DND-41 (cell line): ENCODE measurements around the gene ZFHX3.

ENCODE experiments used
- ATAC-seq: fragments of 200-7000 bp; cut with Tn5 transposase; 3 replicates; pipeline ENCODE4 v1.9.1; 2021; ENCODE audit warnings: low read depth; ENCODE audit not compliant: insufficient read depth
- DNase-seq: peaks from one replicate; pipeline ENCODE4 v3.0.0-alpha.2; 2020
- H2AFZ ChIP-seq: 2 replicates; pipeline ENCODE4 v1.6.0; 2012; ENCODE audit warnings: low read depth, low read length
- H3K27ac ChIP-seq: 2 replicates; pipeline ENCODE4 v1.5.1; 2012; ENCODE audit warnings: low read length, inconsistent platforms
- H3K27me3 ChIP-seq: fragments of 200-600 bp; sonication (generic); 2 replicates; pipeline ENCODE4 v1.6.0; 2012; ENCODE audit warnings: low read length, mild to moderate bottlenecking, inconsistent platforms; ENCODE audit not compliant: insufficient read depth, poor library complexity
- H3K36me3 ChIP-seq: 2 replicates; pipeline ENCODE4 v1.5.1; 2012; ENCODE audit warnings: low read length, inconsistent platforms; ENCODE audit not compliant: insufficient read depth
- H3K4me1 ChIP-seq: 2 replicates; pipeline ENCODE4 v1.5.1; 2012; ENCODE audit warnings: mild to moderate bottlenecking, low read length; ENCODE audit not compliant: insufficient read depth
- H3K4me2 ChIP-seq: 2 replicates; pipeline ENCODE4 v1.6.0; 2012; ENCODE audit warnings: mild to moderate bottlenecking, moderate library complexity, low read length, inconsistent platforms; ENCODE audit not compliant: insufficient read depth
- H3K4me3 ChIP-seq, 2 experiments: fragments of 200-600 bp in 1 of 2; shearing (Covaris generic) in 1 of 2; 2 replicates each; pipeline ENCODE4 v1.5.1; 2012 to 2016; ENCODE audit warnings: inconsistent platforms in 2 of 2, low read length in 2 of 2, mild to moderate bottlenecking in 2 of 2, low read depth in 1 of 2, moderate library complexity in 1 of 2
- H3K79me2 ChIP-seq: 2 replicates; pipeline ENCODE4 v1.6.0; 2012; ENCODE audit warnings: low read length, inconsistent platforms; ENCODE audit not compliant: insufficient read depth
- H3K9ac ChIP-seq: 2 replicates; pipeline ENCODE4 v1.6.0; 2012; ENCODE audit warnings: low read depth, mild to moderate bottlenecking, inconsistent platforms, low read length, moderate library complexity
- H3K9me3 ChIP-seq: 2 replicates; pipeline ENCODE4 v1.5.1; 2012; ENCODE audit warnings: low read length, moderate library complexity, mild to moderate bottlenecking, inconsistent platforms; ENCODE audit not compliant: insufficient read depth, severe bottlenecking
- H4K20me1 ChIP-seq: 2 replicates; pipeline ENCODE4 v1.6.0; 2012; ENCODE audit warnings: low read length; ENCODE audit not compliant: insufficient read depth
- EZH2 ChIP-seq: IDR thresholded peaks from 3 replicates; pipeline ENCODE4 v1.6.1; 2012; ENCODE audit warnings: borderline replicate concordance, low read depth, mild to moderate bottlenecking, moderate library complexity, low read length, inconsistent platforms; ENCODE audit not compliant: severe bottlenecking
- TF ChIP-seq, protein P1 (sequence below): IDR thresholded peaks from 2 replicates; pipeline ENCODE4 v1.5.1; 2012; ENCODE audit warnings: borderline replicate concordance, low read length, moderate library complexity, mild to moderate bottlenecking; ENCODE audit not compliant: poor library complexity, severe bottlenecking; ENCODE audit errors: extremely low read depth

ZFHX3 gene

GRCh38 chr16:73056921-73057290 lies 9.0 kb upstream of the ZFHX3 start:
- H3K9ac ChIP-seq: peak overlapping the region; percentile 68; the same call in 1 of the 2 replicates
- H3K9me3 ChIP-seq: no peaks in the 10 kb centered on the region
- H2AFZ ChIP-seq: no peak overlapping the region
- H3K4me1 ChIP-seq: peaks cover 46% of the 10 kb centered on the region
- H3K27me3 ChIP-seq: peaks cover 53% of the 10 kb centered on the region
- TF ChIP-seq, protein P1, sequence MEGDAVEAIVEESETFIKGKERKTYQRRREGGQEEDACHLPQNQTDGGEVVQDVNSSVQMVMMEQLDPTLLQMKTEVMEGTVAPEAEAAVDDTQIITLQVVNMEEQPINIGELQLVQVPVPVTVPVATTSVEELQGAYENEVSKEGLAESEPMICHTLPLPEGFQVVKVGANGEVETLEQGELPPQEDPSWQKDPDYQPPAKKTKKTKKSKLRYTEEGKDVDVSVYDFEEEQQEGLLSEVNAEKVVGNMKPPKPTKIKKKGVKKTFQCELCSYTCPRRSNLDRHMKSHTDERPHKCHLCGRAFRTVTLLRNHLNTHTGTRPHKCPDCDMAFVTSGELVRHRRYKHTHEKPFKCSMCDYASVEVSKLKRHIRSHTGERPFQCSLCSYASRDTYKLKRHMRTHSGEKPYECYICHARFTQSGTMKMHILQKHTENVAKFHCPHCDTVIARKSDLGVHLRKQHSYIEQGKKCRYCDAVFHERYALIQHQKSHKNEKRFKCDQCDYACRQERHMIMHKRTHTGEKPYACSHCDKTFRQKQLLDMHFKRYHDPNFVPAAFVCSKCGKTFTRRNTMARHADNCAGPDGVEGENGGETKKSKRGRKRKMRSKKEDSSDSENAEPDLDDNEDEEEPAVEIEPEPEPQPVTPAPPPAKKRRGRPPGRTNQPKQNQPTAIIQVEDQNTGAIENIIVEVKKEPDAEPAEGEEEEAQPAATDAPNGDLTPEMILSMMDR: no peak
- TF ChIP-seq EZH2: no peak
- peaks cover 9% of the 10 kb centered on the region for H3K79me2 ChIP-seq
- no peak overlapping the region for H3K27ac ChIP-seq
- ATAC-seq (no peak), DNase-seq (no peak)
- H3K4me3 ChIP-seq: peak overlapping the region; percentile 51 to 56; a peak in 3 of 4 replicates
- H4K20me1 ChIP-seq: peaks cover 38% of the 10 kb centered on the region
- no peaks in the 10 kb centered on the region for H3K36me3 ChIP-seq
- peak overlapping the region; percentile 84 for H3K4me2 ChIP-seq

DNA sequence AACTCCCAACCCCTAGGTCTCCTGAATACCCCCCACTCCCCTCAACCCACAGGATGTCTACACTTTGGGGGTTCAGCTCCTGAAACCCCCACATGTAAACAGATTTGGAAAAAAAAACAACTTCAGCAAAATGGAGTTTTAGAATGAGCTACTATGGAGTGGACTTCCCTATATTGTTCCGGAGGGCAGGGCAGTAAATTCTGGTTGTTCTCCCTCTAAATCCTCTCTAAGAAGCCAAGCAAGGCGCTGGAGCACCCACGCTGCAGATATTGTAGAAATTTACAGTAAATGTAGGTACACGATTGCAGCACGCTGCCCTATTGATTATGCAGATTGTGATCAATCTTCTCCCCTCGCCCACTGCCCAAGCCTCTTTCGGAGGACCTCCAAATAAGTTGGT lies 8.5 kb upstream of the ZFHX3 start:
- ATAC-seq (no peak), DNase-seq (no peak)
- no peaks in the 10 kb centered on the region for H3K9me3 ChIP-seq
- peaks cover 9% of the 10 kb centered on the region for H3K79me2 ChIP-seq
- TF ChIP-seq, protein P1: no peak
- no peak for TF ChIP-seq EZH2
- H3K4me3 ChIP-seq: no peak overlapping the region
- H3K4me2 ChIP-seq: peak overlapping the region; percentile 18; the same call in 1 of the 2 replicates
- no peaks in the 10 kb centered on the region for H3K36me3 ChIP-seq
- H3K27ac ChIP-seq: no peak overlapping the region
- peaks cover 46% of the 10 kb centered on the region for H3K4me1 ChIP-seq
- no peak overlapping the region for H3K9ac ChIP-seq
- no peak overlapping the region for H2AFZ ChIP-seq
- peaks cover 50% of the 10 kb centered on the region for H3K27me3 ChIP-seq
- peaks cover 42% of the 10 kb centered on the region for H4K20me1 ChIP-seq

GRCh38 chr16:73054813-73055482 lies 7.0 kb upstream of the ZFHX3 start:
- Histone ChIP-seq H3K27me3 (peaks cover 40% of the 10 kb centered on the region), H3K4me1 (peaks cover 46% of the 10 kb centered on the region), H2AFZ (no peak overlapping the region), H3K79me2 (peaks cover 9% of the 10 kb centered on the region), H4K20me1 (peaks cover 56% of the 10 kb centered on the region), H3K9ac (no peak overlapping the region), H3K27ac (no peak overlapping the region), H3K9me3 (no peaks in the 10 kb centered on the region), H3K36me3 (no peaks in the 10 kb centered on the region), H3K4me3 (no peak overlapping the region), H3K4me2 (peak overlapping the region; percentile 46)
- peak; percentile 34 for DNase-seq
- TF ChIP-seq, protein P1: no peak
- TF ChIP-seq EZH2: no peak
- peak; percentile 47 for ATAC-seq

DNA sequence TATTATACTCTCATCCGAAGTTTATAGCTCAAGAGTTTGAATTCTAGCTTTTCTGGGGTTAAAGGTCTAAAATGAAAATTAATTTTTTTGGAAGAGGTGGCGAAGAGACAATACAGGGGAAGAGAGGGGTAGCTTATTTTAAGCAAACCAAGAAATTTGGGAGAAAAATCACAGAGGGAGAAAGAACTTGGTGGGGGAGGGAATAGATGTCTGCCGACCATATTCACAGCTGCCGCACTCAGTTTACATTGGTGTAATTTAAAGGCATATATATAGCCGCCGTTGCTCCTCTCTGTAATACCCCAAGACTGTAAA lies 6.5 kb upstream of the ZFHX3 start:
- no peak for TF ChIP-seq EZH2
- TF ChIP-seq, protein P1: no peak
- no peaks in the 10 kb centered on the region for H3K9me3 ChIP-seq
- peaks cover 35% of the 10 kb centered on the region for H3K27me3 ChIP-seq
- H2AFZ ChIP-seq: no peak overlapping the region
- H3K4me2 ChIP-seq: peak overlapping the region; percentile 46; the same call in 1 of the 2 replicates
- peaks cover 56% of the 10 kb centered on the region for H4K20me1 ChIP-seq
- DNase-seq (no peak), ATAC-seq (no peak)
- no peaks in the 10 kb centered on the region for H3K36me3 ChIP-seq
- H3K79me2 ChIP-seq: peaks cover 9% of the 10 kb centered on the region
- no peak overlapping the region for H3K9ac ChIP-seq
- H3K27ac ChIP-seq: no peak overlapping the region
- peaks cover 42% of the 10 kb centered on the region for H3K4me1 ChIP-seq
- no peak overlapping the region for H3K4me3 ChIP-seq
